HG03159 (cell line): ENCODE measurements around the gene RIN3.
"Not testable (repeated sequence)": the region's sequence is repeated elsewhere in the genome, so short reads cannot be mapped to it uniquely, and the experiment has no call there.

ENCODE experiments used
- ATAC-seq: cut with Tn5 transposase; IDR thresholded peaks from one replicate; pipeline ENCODE4 v1.9.1; 2021; ENCODE audit warnings: mild to moderate bottlenecking, moderate library complexity; ENCODE audit not compliant: unreplicated experiment

Gene RIN3

GRCh38 chr14:92706386-92706785 lies 192.8 kb downstream of the RIN3 start:
- no peak for ATAC-seq

GRCh38 chr14:92709340-92710000 lies 195.9 kb downstream of the RIN3 start:
- no peak for ATAC-seq

GRCh38 chr14:92710001-92710341 lies 196.4 kb downstream of the RIN3 start:
- ATAC-seq, result no peak

GRCh38 chr14:92711976-92712653 lies 198.5 kb downstream of the RIN3 start:
- ATAC-seq, result no peak

- ATAC-seq, result no peak
Observed at GRCh38 chr14:92712654-92713051, 199.1 kb downstream of the RIN3 start.

- not testable (repeated sequence) for ATAC-seq
Observed at GRCh38 chr14:92714739-92715307, 201.2 kb downstream of the RIN3 start.

GRCh38 chr14:92716131-92716530 lies 202.6 kb downstream of the RIN3 start:
- no peak for ATAC-seq

GRCh38 chr14:92717571-92718042 lies 204.0 kb downstream of the RIN3 start:
- ATAC-seq, result no peak

- ATAC-seq, result no peak
Observed at GRCh38 chr14:92718664-92719063, 205.1 kb downstream of the RIN3 start.

- ATAC-seq, result no peak
Observed at GRCh38 chr14:92719421-92719820, 205.8 kb downstream of the RIN3 start.

GRCh38 chr14:92719890-92720323 lies 206.3 kb downstream of the RIN3 start:
- no peak for ATAC-seq

GRCh38 chr14:92724516-92725340 lies 211.1 kb downstream of the RIN3 start:
- no peak for ATAC-seq

- no peak for ATAC-seq
Observed at GRCh38 chr14:92726135-92726932, 212.8 kb downstream of the RIN3 start.

- ATAC-seq, result no peak
Observed at GRCh38 chr14:92726933-92727262, 213.3 kb downstream of the RIN3 start.

- peak; percentile 59 for ATAC-seq
Observed at GRCh38 chr14:92728759-92729364, 215.3 kb downstream of the RIN3 start.

GRCh38 chr14:92729634-92730358 lies 216.2 kb downstream of the RIN3 start:
- ATAC-seq, result peak; percentile 64

GRCh38 chr14:92731622-92732115 lies 218.1 kb downstream of the RIN3 start:
- ATAC-seq, result no peak

GRCh38 chr14:92733007-92733406 lies 219.4 kb downstream of the RIN3 start:
- ATAC-seq, result no peak

- no peak for ATAC-seq
Observed at GRCh38 chr14:92734618-92735017, 221.0 kb downstream of the RIN3 start.
